ENCODE results near the gene STXBP3. TPM values are rescaled to one million over a fixed set of nuclear protein-coding genes. Genes with fewer than 3 reads are reported as not detected.

Gene STXBP3
- total and polyA plus RNA-seq, 2 of the 8 experiments (the other 6 are each of a cell fraction or from before 2014, with no cell fraction given): 6.0 to 38.5 TPM

DNA sequence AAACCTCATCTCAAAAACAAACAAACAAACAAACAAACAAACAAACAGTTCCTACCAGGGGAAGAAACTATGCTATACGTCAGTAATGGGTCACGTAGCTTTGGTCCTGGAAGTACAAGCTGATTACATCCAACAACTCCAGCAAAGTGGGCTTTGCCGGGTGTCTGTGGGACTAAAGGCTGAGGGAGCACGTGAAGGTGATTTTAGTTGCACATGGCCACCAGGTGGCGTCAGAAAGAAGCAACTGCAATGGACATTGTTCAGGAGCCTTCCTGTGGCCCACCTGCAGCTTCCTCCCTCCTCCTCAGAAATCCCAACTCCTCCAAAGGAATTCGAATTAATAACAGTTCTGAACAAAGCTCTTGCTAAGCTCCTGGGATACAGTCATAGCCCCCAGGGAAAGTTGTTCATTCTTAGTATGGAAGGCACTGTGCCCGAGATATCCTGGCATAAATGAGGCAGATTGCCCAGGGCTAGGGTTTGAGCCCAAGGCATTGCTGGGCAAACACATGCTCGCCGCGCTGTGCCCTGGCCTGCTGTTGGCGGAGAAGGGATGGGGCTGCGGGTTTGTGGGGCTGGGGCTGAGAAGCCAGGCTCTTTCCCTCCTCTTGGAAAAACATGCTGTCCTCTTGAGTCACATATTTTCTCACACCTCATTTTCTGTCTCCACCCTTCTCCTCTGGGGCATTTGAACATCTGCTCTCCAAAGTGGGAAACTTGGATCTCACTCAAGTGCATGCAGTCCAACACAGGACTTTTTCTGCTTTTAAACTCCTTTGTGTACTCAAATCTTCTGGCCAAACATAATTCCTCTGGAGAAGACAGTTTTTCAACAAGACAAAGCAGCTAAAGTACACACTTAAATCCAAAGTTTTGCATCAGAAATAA is 81.8 kb downstream of the STXBP3 start (continued):
- 0 out of 2 replicates have a peak, but pooled peaks have one; percentile 9 for TF ChIP-seq JUND (IDR thresholded peaks at IDR 0.05; ENCODE audit: low read length)
- no peak for TF ChIP-seq CHD1 (IDR thresholded peaks at IDR 0.05; ENCODE audit: low read depth, low read length)
- TF ChIP-seq POLR2A (IDR thresholded peaks at IDR 0.05; ENCODE audit: control extremely low read depth in 1 of 2, low read depth in 2 of 2, low read length in 2 of 2): no peak
- TF ChIP-seq SP1 (IDR thresholded peaks at IDR 0.05; ENCODE audit: low read depth, low read length): no peak
- TF ChIP-seq BRCA1 (IDR thresholded peaks at IDR 0.05; ENCODE audit: low read depth, low read length): no peak
